GM12878 (cell line): ENCODE data around the gene ATP8B1. TPM values are rescaled to one million over a fixed set of nuclear protein-coding genes. Genes with fewer than 3 reads are reported as not detected.
A peak's percentile ranks its signal among the peaks of the same experiment; 100 is the strongest.

Experiments
- BACH1 ChIP-seq: fragments of 450-650 bp; IDR thresholded peaks from 2 replicates; pipeline ENCODE4 v1.6.1; 2017; ENCODE audit warnings: mild to moderate bottlenecking, borderline replicate concordance
- BCL11A ChIP-seq: IDR thresholded peaks from 2 replicates; pipeline ENCODE4 v1.6.1; 2011; ENCODE audit warnings: low read depth, low read length
- CEBPB ChIP-seq, 2 experiments: fragments of 150-350 bp in 1 of 2; IDR thresholded peaks; 2 replicates each; pipeline ENCODE4 v1.6.1; 2012 to 2014; ENCODE audit warnings: low read depth in 2 of 2, low read length in 2 of 2, borderline replicate concordance in 1 of 2, inconsistent platforms in 1 of 2
- FOXM1 ChIP-seq: IDR thresholded peaks from 2 replicates; pipeline ENCODE4 v1.6.1; 2012; ENCODE audit warnings: low read depth, mild to moderate bottlenecking, inconsistent platforms, low read length, moderate library complexity
- IRF4 ChIP-seq: IDR thresholded peaks from 2 replicates; pipeline ENCODE4 v1.6.1; 2011; ENCODE audit warnings: low read depth, low read length
- KAT2A ChIP-seq: conservative IDR thresholded peaks from 2 replicates; pipeline ENCODE4 v1.6.1; 2011; ENCODE audit warnings: low read depth, low read length; ENCODE audit not compliant: control insufficient read depth
- NR2C1 ChIP-seq: fragments of 450-650 bp; IDR thresholded peaks from 2 replicates; pipeline ENCODE4 v1.6.1; 2017; ENCODE audit warnings: antibody characterized with exemption, mild to moderate bottlenecking, moderate library complexity
- NR2F1 ChIP-seq: fragments of 450-650 bp; conservative IDR thresholded peaks from 2 replicates; pipeline ENCODE4 v1.6.1; 2017; ENCODE audit warnings: mild to moderate bottlenecking
- NRF1 ChIP-seq: conservative IDR thresholded peaks from 2 replicates; pipeline ENCODE4 v1.6.1; 2011; ENCODE audit warnings: mild to moderate bottlenecking, low read depth, low read length, improper control_type of control experiment
- PML ChIP-seq: IDR thresholded peaks from 2 replicates; pipeline ENCODE4 v1.6.1; 2012; ENCODE audit warnings: low read length, inconsistent platforms
- SMAD1 ChIP-seq: fragments of 450-650 bp; IDR thresholded peaks from 2 replicates; pipeline ENCODE4 v1.6.1; 2018; ENCODE audit warnings: mild to moderate bottlenecking, low read depth; ENCODE audit not compliant: partially characterized antibody
- SMARCA5 ChIP-seq: fragments of 450-650 bp; IDR thresholded peaks from 2 replicates; pipeline ENCODE4 v1.6.1; 2017; ENCODE audit warnings: mild to moderate bottlenecking
- SUPT20H ChIP-seq: IDR thresholded peaks from 2 replicates; pipeline ENCODE4 v1.6.1; 2011; ENCODE audit warnings: low read depth, mild to moderate bottlenecking, low read length, moderate library complexity, borderline replicate concordance; ENCODE audit not compliant: control insufficient read depth
- TCF12 ChIP-seq: IDR thresholded peaks from 2 replicates; pipeline ENCODE4 v1.6.1; 2011; ENCODE audit warnings: low read depth, mild to moderate bottlenecking, low read length
- TCF3 ChIP-seq: IDR thresholded peaks from 2 replicates; pipeline ENCODE4 v1.6.1; 2012; ENCODE audit warnings: low read depth, mild to moderate bottlenecking, low read length, borderline replicate concordance; ENCODE audit not compliant: insufficient read depth
- WRNIP1 ChIP-seq: IDR thresholded peaks from 2 replicates; pipeline ENCODE4 v1.6.1; 2011; ENCODE audit warnings: low read depth, low read length, improper control_type of control experiment, borderline replicate concordance
- ZNF217 ChIP-seq: fragments of 450-650 bp; IDR thresholded peaks from 2 replicates; pipeline ENCODE4 v1.6.1; 2017; ENCODE audit warnings: antibody characterized with exemption, mild to moderate bottlenecking
- polyA plus RNA-seq, 11 experiments: library from polyadenylated mRNA; depleted of rRNA in 4 of 11; unstranded in 6 of 11; stranded (reverse) in 5 of 11; fragments of >200 nt; fragmentation: Nextera tagmentation in 4 of 11; fragmentation: Illumina TruSeq in 1 of 11; extraction: Ambion mirVana in 4 of 11; extraction: Trizol in 1 of 11; gene quantifications; 1 replicate in 1 of 11; 2 replicates in 10 of 11; pipeline versions ENCODE4 v1.2.1 to v1.2.3, GENCODE V29; 2011 to 2016; ENCODE audit warnings: inconsistent platforms in 2 of 11, missing spikeins in 2 of 11, low read depth in 1 of 11
- total RNA-seq, 4 experiments: library from RNA; depleted of rRNA in 3 of 4; stranded (reverse); fragments of >200 nt in 3 of 4; fragmentation: Illumina TruSeq in 1 of 4; extraction: Trizol in 1 of 4; gene quantifications; 2 replicates each; pipeline versions ENCODE4 v1.2.1 to v1.2.3, GENCODE V29; 2013 to 2021
- TF ChIP-seq, protein P1 (sequence below): fragments of 450-650 bp; IDR thresholded peaks from 2 replicates; pipeline ENCODE4 v1.6.1; 2016; ENCODE audit warnings: mild to moderate bottlenecking
- TF ChIP-seq, protein P2 (sequence below): fragments of 450-650 bp; IDR thresholded peaks from 2 replicates; pipeline ENCODE4 v1.6.1; 2018; ENCODE audit warnings: mild to moderate bottlenecking, low read depth, moderate library complexity; ENCODE audit not compliant: partially characterized antibody
- TF ChIP-seq, protein P3 (sequence below): fragments of 450-650 bp; IDR thresholded peaks from 2 replicates; pipeline ENCODE4 v1.6.1; 2018; ENCODE audit warnings: borderline replicate concordance, mild to moderate bottlenecking; ENCODE audit not compliant: partially characterized antibody
- TF ChIP-seq, protein P4 (sequence below): IDR thresholded peaks from 2 replicates; pipeline ENCODE4 v1.6.1; 2012; ENCODE audit warnings: low read depth, low read length, improper control_type of control experiment
- TF ChIP-seq, protein P5 (sequence below): fragments of 450-650 bp; IDR thresholded peaks from 2 replicates; pipeline ENCODE4 v1.6.1; 2017; ENCODE audit warnings: borderline replicate concordance

The ATP8B1 gene
- total and polyA plus RNA-seq, 10 of the 15 experiments (the other 5 are each of a cell fraction or from before 2014, with no cell fraction given) = 0.03 to 0.37 (median 0.11) TPM

DNA sequence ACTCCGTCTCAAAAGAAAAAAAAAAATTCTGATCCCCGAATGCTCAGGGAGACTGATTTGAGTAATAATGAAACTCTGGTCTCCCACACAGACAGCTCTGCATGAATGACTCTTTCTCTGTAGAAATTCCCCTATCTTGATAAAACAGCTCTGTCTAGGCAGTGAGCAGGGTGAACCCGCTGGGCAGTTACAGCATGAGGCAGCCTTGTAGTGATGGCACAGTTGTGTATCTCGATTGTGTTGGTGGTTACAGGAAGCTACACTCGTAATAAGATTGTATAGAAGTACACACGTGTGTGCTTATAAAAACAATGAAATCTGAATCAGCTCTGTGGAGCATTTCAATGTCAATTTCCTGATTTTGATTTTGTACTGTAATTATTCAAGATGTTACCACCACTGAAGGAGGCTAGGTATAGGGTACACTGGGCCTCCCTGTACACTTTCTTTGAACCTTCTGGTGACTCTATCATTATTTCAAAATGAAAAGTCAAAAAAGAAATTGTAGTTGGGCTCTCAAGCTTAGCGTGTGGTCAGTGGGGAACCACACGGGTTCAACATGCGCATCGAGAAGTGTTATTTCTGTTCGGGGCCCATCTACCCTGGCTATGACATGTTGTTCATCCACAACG lies 34.9 kb upstream of the ATP8B1 start (continued):
- TF ChIP-seq, protein P1, sequence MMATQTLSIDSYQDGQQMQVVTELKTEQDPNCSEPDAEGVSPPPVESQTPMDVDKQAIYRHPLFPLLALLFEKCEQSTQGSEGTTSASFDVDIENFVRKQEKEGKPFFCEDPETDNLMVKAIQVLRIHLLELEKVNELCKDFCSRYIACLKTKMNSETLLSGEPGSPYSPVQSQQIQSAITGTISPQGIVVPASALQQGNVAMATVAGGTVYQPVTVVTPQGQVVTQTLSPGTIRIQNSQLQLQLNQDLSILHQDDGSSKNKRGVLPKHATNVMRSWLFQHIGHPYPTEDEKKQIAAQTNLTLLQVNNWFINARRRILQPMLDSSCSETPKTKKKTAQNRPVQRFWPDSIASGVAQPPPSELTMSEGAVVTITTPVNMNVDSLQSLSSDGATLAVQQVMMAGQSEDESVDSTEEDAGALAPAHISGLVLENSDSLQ = peak; percentile 24; the same call in 1 of the 2 replicates
- TF ChIP-seq, protein P2, sequence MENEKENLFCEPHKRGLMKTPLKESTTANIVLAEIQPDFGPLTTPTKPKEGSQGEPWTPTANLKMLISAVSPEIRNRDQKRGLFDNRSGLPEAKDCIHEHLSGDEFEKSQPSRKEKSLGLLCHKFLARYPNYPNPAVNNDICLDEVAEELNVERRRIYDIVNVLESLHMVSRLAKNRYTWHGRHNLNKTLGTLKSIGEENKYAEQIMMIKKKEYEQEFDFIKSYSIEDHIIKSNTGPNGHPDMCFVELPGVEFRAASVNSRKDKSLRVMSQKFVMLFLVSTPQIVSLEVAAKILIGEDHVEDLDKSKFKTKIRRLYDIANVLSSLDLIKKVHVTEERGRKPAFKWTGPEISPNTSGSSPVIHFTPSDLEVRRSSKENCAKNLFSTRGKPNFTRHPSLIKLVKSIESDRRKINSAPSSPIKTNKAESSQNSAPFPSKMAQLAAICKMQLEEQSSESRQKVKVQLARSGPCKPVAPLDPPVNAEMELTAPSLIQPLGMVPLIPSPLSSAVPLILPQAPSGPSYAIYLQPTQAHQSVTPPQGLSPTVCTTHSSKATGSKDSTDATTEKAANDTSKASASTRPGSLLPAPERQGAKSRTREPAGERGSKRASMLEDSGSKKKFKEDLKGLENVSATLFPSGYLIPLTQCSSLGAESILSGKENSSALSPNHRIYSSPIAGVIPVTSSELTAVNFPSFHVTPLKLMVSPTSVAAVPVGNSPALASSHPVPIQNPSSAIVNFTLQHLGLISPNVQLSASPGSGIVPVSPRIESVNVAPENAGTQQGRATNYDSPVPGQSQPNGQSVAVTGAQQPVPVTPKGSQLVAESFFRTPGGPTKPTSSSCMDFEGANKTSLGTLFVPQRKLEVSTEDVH = no peak
- TF ChIP-seq, protein P3, sequence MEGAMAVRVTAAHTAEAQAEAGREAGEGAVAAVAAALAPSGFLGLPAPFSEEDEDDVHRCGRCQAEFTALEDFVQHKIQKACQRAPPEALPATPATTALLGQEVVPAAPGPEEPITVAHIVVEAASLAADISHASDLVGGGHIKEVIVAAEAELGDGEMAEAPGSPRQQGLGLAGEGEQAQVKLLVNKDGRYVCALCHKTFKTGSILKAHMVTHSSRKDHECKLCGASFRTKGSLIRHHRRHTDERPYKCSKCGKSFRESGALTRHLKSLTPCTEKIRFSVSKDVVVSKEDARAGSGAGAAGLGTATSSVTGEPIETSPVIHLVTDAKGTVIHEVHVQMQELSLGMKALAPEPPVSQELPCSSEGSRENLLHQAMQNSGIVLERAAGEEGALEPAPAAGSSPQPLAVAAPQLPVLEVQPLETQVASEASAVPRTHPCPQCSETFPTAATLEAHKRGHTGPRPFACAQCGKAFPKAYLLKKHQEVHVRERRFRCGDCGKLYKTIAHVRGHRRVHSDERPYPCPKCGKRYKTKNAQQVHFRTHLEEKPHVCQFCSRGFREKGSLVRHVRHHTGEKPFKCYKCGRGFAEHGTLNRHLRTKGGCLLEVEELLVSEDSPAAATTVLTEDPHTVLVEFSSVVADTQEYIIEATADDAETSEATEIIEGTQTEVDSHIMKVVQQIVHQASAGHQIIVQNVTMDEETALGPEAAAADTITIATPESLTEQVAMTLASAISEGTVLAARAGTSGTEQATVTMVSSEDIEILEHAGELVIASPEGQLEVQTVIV = no peak
- no peak for TF ChIP-seq NRF1
- peak; percentile 94 for TF ChIP-seq SMARCA5
- TF ChIP-seq IRF4 = peak; percentile 85
- TF ChIP-seq, protein P4, sequence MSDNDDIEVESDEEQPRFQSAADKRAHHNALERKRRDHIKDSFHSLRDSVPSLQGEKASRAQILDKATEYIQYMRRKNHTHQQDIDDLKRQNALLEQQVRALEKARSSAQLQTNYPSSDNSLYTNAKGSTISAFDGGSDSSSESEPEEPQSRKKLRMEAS = no peak
- no peak for TF ChIP-seq PML
- TF ChIP-seq NR2C1 = no peak
- peak; percentile 76 for TF ChIP-seq FOXM1
- peak; percentile 89 for TF ChIP-seq BCL11A
- TF ChIP-seq ZNF217 = peak; percentile 97
- no peak for TF ChIP-seq CEBPB (IDR thresholded peaks at IDR 0.05; ENCODE audit: borderline replicate concordance in 1 of 2, low read depth in 2 of 2, low read length in 2 of 2)
- TF ChIP-seq, protein P5, sequence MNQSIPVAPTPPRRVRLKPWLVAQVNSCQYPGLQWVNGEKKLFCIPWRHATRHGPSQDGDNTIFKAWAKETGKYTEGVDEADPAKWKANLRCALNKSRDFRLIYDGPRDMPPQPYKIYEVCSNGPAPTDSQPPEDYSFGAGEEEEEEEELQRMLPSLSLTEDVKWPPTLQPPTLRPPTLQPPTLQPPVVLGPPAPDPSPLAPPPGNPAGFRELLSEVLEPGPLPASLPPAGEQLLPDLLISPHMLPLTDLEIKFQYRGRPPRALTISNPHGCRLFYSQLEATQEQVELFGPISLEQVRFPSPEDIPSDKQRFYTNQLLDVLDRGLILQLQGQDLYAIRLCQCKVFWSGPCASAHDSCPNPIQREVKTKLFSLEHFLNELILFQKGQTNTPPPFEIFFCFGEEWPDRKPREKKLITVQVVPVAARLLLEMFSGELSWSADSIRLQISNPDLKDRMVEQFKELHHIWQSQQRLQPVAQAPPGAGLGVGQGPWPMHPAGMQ = no peak
- TF ChIP-seq SMAD1 = no peak
- peak; percentile 57; the same call in 1 of the 2 replicates for TF ChIP-seq BACH1
- TF ChIP-seq TCF12 = peak; percentile 36; the same call in 1 of the 2 replicates
- TF ChIP-seq NR2F1 = peak; percentile 77
- TF ChIP-seq TCF3 = 0 out of 2 replicates have a peak, but pooled peaks have one; percentile 22
- no peak for TF ChIP-seq SUPT20H
- TF ChIP-seq KAT2A = no peak
- no peak for TF ChIP-seq WRNIP1
